Placental pericyte (primary cell): Measurements from ENCODE around the gene GALNT7. TPM values are rescaled to one million over a fixed set of nuclear protein-coding genes. Genes with fewer than 3 reads are reported as not detected.

Experiments used
- small RNA-seq: library from RNA; depleted of rRNA; stranded (forward); fragments of <200 nt; gene quantifications from one replicate; pipeline ENCODE3, GENCODE V24; 2012; ENCODE audit warnings: low replicate concordance
- total RNA-seq: library from RNA; depleted of rRNA; stranded (reverse); fragments of >200 nt; gene quantifications from 2 replicates; pipeline ENCODE4 v1.2.3, GENCODE V29; 2012

Gene GALNT7
- 10.5 and 16.6 TPM in 2 replicates for total RNA-seq

DNA sequence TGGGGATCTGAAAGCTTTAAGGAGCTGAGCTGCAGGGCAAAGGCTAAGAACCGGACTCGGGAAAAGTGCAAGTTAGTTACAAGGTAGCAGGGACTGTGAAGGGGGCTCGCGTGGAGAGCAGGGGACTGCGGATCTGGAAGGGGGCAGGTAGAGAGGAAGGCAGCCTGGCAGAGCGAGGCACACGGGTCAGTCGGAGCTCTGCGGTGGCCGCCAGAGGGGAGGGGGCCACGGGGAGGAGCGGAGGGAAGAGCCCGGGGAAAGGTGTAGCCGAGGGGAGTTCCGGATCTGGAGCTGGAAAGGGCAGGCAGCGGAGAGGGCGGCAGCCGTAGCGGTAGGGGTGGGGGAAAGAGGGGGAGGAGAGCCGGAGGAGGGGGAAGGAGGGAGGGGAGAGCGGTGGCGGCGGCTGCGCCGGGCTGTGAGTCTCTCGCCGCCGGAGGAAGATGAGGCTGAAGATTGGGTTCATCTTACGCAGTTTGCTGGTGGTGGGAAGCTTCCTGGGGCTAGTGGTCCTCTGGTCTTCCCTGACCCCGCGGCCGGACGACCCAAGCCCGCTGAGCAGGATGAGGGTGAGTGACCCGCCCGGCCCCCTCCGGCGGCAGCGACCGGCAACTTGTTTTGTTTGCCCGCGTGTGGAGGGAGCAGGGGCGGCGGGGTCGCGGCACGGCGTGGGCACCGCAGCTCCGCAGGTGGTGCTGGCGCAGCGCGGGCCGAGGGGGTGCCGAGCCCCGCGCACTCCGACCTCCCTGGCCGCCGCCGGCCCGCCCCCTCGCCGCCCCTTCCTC, at the start of gene GALNT7:
GALNT7 (plus strand) TSS at position 416 of the 782 bp plus-strand sequence; CDS start at position 441, 25 bp downstream.

GRCh38 chr4:173334085-173334890, 165.7 kb downstream of the GALNT7 start, which contains the start of gene HMGB2:
TSS of gene HMGB2 (minus strand) at chr4:173334358. CDS start at chr4:173333649, 709 bp downstream.

DNA sequence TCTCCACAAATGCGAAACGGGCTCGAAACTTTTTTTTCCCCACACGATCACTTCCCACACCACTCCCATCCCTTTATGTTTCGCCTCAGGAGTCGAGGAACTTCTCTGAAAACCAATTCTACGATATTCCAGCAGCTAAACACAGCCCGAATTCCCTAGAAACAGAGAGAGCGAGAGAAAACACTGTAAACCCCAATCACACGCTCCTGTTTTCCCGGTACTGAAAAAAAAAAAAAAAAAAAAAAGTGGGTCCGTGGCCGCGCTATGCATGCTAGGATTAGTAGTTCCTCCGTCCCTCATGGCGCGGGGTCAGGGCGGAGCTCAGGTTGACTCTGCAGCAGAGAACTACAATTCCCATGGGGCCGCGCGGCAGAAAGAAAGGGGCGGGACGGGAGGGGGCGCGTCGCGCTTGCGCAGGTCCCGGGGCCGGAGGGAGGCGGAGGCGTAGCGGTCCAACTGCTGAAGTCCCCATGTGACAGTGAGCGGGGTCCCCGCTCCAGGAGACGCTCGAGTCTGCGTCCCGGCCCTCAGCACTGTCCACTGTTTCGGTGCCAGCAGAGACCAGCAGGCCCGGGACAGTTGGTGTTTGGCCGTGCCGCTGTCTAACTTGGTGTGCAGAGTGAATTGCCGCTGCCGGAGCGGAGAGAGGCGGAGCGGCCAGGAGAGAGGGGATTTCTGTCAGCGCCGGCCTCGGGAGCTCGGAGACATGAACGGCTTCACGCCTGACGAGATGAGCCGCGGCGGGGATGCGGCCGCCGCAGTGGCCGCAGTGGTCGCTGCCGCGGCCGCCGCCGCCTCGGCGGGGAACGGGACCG, 202.1 kb downstream of the GALNT7 start, which contains the start of gene SAP30:
SAP30 (plus strand) TSS at position 478 of the 815 bp plus-strand sequence; CDS start at position 707, 229 bp downstream.

Small RNA genes within 50 kb of the gene (small RNA-seq; reads per million reads assigned to genes)
- gene MIR548T = not detected
- gene RN7SL253P = not detected

Other genes starting within 250 kb of the GALNT7 start
- 45.1 and 52.0 TPM in 2 replicates for gene HMGB2, start 165.5 kb downstream of the GALNT7 start, total RNA-seq
- 7.4 and 14.2 TPM in 2 replicates for gene SAP30, start 202.1 kb downstream of the GALNT7 start, total RNA-seq
- gene SCRG1, start 230.3 kb downstream of the GALNT7 start, total RNA-seq = under 0.01 TPM in 2 replicates